ENCODE results near the gene SPACA7.

The SPACA7 gene

GRCh38 chr13:112350300-112350699 lies 25.9 kb upstream of the SPACA7 start:
- Histone ChIP-seq H3K27ac (no peak overlapping the region), H3K4me1 (ENCODE audit: control insufficient read depth in 1 of 2, insufficient read depth in 1 of 2, low read depth in 1 of 2, low read length in 1 of 2) (no peaks in the 10 kb centered on the region), H3K36me3 (no peaks in the 10 kb centered on the region), H3K4me3 (ENCODE audit: low read depth in 1 of 2, low read length in 1 of 2) (no peak overlapping the region), H3K9me3 (no peaks in the 10 kb centered on the region), H3K27me3 (peaks cover 42% of the 10 kb centered on the region)
- no peak for TF ChIP-seq CTCF (IDR thresholded peaks at IDR 0.05)

- H3K9me3 ChIP-seq: no peaks in the 10 kb centered on the region
- no peaks in the 10 kb centered on the region for H3K4me1 ChIP-seq (ENCODE audit: control insufficient read depth in 1 of 2, insufficient read depth in 1 of 2, low read depth in 1 of 2, low read length in 1 of 2)
- no peak overlapping the region for H3K4me3 ChIP-seq (ENCODE audit: low read depth in 1 of 2, low read length in 1 of 2)
- peaks cover 27% of the 10 kb centered on the region for H3K27me3 ChIP-seq
- H3K27ac ChIP-seq: no peak overlapping the region
- H3K36me3 ChIP-seq: no peaks in the 10 kb centered on the region
- TF ChIP-seq CTCF (IDR thresholded peaks at IDR 0.05): no peak
These were observed 24.3 kb upstream of the SPACA7 start for GRCh38 chr13:112351825-112352224.

- H3K36me3 ChIP-seq: no peaks in the 10 kb centered on the region
- no peak for TF ChIP-seq CTCF (IDR thresholded peaks at IDR 0.05)
- no peak overlapping the region for H3K4me3 ChIP-seq (ENCODE audit: low read depth in 1 of 2, low read length in 1 of 2)
- H3K27me3 ChIP-seq: peaks cover 6% of the 10 kb centered on the region
- no peaks in the 10 kb centered on the region for H3K4me1 ChIP-seq (ENCODE audit: control insufficient read depth in 1 of 2, insufficient read depth in 1 of 2, low read depth in 1 of 2, low read length in 1 of 2)
- no peak overlapping the region for H3K27ac ChIP-seq
- H3K9me3 ChIP-seq: no peaks in the 10 kb centered on the region
These were observed 22.3 kb upstream of the SPACA7 start for GRCh38 chr13:112353856-112354255.

GRCh38 chr13:112354330-112355273 lies 21.6 kb upstream of the SPACA7 start:
- Histone ChIP-seq H3K27ac (no peak overlapping the region), H3K36me3 (no peaks in the 10 kb centered on the region), H3K4me3 (ENCODE audit: low read depth in 1 of 2, low read length in 1 of 2) (no peak overlapping the region), H3K4me1 (ENCODE audit: control insufficient read depth in 1 of 2, insufficient read depth in 1 of 2, low read depth in 1 of 2, low read length in 1 of 2) (no peaks in the 10 kb centered on the region), H3K9me3 (no peaks in the 10 kb centered on the region), H3K27me3 (no peaks in the 10 kb centered on the region)
- TF ChIP-seq CTCF (IDR thresholded peaks at IDR 0.05): no peak

- no peaks in the 10 kb centered on the region for H3K36me3 ChIP-seq
- no peaks in the 10 kb centered on the region for H3K4me1 ChIP-seq (ENCODE audit: control insufficient read depth in 1 of 2, insufficient read depth in 1 of 2, low read depth in 1 of 2, low read length in 1 of 2)
- no peaks in the 10 kb centered on the region for H3K9me3 ChIP-seq
- H3K27me3 ChIP-seq: no peaks in the 10 kb centered on the region
- no peak for TF ChIP-seq CTCF (IDR thresholded peaks at IDR 0.05)
- H3K4me3 ChIP-seq (ENCODE audit: low read depth in 1 of 2, low read length in 1 of 2): no peak overlapping the region
- H3K27ac ChIP-seq: no peak overlapping the region
These were observed 20.8 kb upstream of the SPACA7 start for GRCh38 chr13:112355274-112355838.
